Fibroblast of lung (primary cell): ENCODE data around the gene UNC13D.

Experiments used
- CTCF ChIP-seq, 2 donors: IDR thresholded peaks in 1 of 2; conservative IDR thresholded peaks in 1 of 2; 1 replicate in 1 of 2; 2 replicates in 1 of 2; pipeline ENCODE4 v1.5.1; 2011 to 2012; ENCODE audit warnings: low read length in 2 of 2, control low read depth in 1 of 2, inconsistent platforms in 1 of 2, low read depth in 1 of 2, mild to moderate bottlenecking in 1 of 2
- EZH2 ChIP-seq: IDR thresholded peaks from 2 replicates; pipeline ENCODE4 v1.5.1; 2012; ENCODE audit warnings: low read length, control low read depth, mild to moderate bottlenecking; ENCODE audit errors: missing control alignments

DNA sequence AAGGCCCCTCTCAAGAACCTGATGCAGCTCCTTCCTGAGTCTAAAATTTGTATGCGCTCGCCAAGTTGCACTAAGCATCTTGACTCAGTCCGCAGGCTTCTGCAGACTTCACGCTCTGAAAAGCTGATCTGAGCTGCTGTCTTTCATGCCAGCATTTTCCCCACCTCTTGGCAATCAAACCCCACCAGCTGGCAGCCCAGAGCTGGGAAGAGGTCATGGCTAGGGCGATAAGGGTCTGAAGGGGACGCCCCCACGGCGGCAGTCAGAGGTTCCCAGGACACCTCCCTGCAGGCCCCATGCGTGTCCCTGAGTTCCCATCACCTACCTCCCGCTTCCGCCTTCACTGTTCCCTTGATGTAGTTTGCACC lies 5.1 kb upstream of the UNC13D start:
- no peak for TF ChIP-seq CTCF (conservative IDR thresholded peaks at IDR 0.05 in 1 of 2, IDR thresholded peaks at IDR 0.05 in 1 of 2; ENCODE audit: low read depth in 1 of 2, low read length in 2 of 2)
- TF ChIP-seq EZH2 = no peak
